ENCODE results near the gene CDC6.

CDC6 gene

DNA sequence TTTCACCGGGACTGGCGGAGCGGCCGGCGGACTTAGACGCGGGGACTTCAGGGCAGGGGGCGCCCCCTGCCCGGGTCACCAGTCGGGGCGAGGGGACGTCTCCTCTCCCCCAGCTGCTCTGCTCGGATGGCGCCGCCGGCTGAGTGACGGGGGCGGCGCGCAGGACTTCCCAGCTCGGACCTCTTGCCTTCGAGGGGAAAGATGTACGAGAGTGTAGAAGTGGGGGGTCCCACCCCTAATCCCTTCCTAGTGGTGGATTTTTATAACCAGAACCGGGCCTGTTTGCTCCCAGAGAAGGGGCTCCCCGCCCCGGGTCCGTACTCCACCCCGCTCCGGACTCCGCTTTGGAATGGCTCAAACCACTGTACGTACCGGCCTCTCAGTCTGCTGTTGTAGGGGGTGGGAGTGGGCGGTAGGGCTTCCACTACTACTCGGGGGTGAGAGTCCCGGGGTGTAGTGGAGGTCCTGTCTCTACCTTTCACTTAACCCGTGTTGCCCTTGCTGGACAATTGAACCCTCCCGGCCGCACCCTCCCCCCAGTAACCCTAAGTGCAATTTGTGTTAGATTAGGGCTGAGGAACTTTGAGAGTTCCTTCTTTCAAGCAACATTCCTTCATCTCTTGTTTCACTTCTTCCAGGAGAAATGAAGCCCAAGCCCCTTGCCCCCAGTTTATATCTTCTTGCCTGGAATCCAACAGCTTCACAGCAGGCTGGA lies 55.0 kb downstream of the CDC6 start:
- no peak for DNase-seq

- DNase-seq = no peak
Observed at GRCh38 chr17:40343219-40344119, 55.8 kb downstream of the CDC6 start.

GRCh38 chr17:40344421-40345160 lies 56.9 kb downstream of the CDC6 start:
- DNase-seq = peak; percentile 66

DNA sequence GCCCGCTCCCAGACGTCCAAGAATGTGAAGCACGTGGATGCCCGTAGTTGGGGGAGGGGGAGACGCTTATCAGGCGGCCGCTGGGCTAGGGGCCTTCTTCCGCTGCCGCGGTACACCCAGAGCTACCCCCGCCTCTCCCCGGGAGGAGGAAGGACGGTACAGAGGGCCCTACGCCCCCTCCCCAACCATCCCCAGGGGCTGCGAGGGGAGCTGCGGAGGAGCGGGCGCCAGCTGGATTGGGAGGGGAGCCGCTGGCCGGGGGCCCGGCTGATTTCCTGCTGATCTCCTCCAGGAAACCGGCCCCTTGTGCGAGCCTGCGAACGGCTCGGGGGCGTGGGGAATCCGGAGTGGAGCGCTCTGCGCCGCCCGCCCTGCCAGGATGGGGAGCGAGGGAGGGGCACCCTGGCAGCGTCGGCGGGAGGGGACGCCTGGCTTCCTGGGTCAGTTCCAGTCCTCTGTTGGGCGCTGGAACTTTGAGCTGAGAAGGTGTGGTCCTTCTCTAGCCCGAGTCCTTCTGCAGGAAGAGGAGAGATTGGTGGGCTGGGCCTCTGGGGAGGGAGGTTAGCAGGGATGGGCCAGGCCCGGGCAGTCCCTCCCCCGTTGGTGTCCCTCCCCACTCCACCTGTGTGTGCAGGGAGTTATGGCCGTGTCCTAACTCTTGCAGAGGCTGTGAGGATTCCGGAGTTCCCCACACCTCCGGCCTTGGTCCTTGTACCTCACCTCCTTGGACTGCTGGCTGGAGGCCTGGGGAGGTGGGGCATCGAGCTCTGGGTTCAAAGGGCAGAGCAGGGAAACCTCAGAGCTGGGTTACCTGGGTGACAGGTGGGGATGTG lies 57.7 kb downstream of the CDC6 start:
- DNase-seq = peak; percentile 54

DNA sequence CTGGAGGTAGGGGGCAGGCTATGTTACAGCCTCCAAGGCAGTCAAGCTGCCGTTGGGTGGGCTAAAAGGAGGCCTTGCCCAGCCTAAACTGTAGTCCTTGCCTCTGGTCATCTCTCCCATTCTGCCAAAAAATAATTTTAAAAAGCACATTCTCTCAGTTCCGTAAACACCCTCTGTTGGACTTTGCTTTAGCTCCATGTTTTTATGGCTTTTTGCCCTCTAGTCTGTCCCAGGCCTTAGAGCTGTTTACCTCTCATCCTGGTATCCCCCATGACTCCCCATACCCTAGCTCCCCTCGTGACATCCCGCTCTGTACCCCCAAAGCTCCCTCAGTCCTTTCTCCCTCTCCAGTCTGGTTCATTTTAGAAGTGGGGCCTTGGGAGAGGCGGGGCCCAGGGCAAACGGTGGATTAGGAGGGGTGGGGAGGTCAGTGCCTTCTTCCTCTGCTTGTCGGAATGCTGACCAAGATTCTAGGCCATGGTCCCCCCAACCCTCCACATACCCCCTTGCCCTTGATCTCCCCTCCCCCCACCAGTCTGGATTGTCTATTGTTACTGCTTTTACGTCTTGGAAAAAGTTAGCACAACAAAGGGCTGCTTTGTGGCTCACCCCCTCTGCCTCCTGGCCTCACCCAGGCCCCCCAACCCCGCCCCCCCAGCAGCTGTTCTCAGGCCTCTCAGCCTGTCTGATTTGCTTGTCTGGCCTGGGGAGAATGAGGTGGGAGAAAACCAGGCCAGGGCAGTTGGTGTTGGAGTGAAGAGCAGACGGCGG lies 58.5 kb downstream of the CDC6 start:
- DNase-seq = no peak

DNA sequence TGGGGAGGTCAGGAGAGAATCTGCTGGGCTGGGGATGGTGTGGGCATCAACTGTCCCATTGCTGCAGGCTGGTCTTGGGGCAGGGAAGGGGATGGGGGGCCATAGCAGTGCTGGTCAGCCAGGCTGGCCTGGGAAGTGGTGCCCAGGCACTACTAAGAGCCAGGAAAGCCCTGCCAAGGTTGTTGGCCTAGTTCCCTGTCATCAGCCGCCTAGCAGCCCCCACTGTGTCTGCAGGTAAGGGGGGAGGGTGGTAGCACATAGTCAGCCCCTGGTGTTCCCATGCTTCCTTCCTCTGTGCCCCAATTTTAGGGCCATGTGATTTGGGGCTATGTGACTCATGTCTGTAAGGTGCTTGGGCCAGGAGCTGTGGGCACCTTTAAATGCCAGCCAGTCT lies 59.1 kb downstream of the CDC6 start:
- no peak for DNase-seq

DNA sequence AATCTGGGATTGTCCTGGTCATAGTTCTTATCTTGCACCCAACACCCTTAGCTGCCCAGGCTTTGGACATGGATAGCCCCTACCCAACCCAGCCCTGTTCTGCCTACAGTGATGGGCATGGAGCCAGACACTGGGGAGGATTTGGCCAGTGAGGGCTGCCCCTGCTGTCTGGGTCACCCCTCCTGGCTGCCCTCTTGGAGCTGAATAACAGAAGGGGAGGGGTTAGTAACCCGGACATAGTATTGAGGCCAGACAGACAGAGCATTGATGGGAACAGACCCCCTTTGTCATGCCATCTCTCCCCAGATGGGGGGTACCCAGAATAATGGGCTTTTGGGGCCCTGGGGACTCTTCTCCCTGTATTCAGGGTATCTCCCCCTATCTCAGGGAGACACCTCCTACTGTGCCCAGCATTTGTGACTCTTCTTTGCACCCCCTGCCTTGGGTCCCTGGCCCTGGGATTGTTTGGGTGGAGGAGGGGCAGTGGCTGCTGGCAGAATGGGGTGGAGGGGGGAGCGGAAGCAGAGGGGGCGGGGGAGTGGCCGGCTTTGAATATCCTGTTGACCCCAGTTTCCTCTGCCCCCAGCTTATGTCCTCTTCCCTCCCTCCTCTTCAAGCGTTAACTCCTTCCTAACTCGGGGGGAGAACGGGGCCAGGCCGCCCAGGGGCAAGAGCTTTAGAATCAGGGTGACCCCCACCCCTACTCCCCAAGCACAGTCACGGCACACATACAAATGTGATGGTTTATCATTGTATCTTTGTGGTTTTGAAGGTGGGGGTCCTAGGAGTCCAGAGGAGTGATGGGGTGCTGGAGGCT lies 59.8 kb downstream of the CDC6 start:
- no peak for DNase-seq

GRCh38 chr17:40348136-40348504 lies 60.4 kb downstream of the CDC6 start:
- no peak for DNase-seq

GRCh38 chr17:40348562-40349476 lies 61.1 kb downstream of the CDC6 start:
- no peak for DNase-seq

DNA sequence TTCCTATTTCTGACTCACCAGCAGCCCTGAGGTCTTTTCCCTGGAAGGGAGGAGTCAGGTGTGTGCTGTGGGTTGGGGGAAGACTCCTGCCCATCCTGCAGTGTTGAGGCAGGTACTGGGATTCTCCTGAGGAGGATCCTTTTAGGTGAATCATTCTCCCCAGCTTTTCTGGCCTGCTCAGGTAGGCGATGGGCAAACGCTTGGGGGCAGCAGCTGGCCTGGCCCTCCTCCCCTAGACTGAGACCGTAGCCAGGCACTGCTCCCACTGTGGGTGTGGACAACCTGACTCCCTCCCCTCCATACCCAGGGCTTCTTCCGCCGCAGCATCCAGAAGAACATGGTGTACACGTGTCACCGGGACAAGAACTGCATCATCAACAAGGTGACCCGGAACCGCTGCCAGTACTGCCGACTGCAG lies 61.8 kb downstream of the CDC6 start:
- no peak for DNase-seq

GRCh38 chr17:40349895-40350688 lies 62.4 kb downstream of the CDC6 start:
- DNase-seq = no peak

DNA sequence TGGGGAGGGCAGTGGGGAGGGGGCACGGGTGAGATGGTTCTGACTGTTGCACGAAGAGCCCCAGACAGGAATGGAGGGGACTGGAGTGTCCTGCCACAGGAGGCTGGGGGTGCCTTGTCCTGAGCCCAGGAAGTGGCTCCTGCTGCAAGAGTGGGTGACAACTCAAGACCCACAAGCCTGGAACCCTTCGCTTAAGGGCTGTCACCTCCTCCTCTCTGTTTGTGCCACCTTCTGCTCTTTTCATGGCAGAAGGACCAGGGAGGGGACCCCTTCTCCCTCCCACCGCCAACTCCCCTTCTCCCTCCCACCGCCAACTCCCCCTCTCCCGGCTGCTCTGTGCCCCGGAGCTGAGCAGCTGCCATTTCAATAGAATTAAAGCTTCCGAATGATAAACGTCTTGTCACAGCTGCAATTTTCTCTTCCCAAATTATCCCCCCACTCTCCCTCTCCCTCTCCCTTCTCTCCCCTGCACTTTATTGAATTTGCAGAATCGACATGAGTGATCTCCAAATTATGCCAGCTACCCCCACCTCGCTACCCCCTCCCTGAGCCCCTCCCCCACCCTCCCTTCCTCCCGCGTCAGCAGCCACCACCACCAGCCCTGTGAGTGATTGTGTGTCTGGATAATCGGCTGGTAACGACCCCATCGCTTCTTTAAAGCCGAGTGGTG lies 63.1 kb downstream of the CDC6 start:
- no peak for DNase-seq

DNA sequence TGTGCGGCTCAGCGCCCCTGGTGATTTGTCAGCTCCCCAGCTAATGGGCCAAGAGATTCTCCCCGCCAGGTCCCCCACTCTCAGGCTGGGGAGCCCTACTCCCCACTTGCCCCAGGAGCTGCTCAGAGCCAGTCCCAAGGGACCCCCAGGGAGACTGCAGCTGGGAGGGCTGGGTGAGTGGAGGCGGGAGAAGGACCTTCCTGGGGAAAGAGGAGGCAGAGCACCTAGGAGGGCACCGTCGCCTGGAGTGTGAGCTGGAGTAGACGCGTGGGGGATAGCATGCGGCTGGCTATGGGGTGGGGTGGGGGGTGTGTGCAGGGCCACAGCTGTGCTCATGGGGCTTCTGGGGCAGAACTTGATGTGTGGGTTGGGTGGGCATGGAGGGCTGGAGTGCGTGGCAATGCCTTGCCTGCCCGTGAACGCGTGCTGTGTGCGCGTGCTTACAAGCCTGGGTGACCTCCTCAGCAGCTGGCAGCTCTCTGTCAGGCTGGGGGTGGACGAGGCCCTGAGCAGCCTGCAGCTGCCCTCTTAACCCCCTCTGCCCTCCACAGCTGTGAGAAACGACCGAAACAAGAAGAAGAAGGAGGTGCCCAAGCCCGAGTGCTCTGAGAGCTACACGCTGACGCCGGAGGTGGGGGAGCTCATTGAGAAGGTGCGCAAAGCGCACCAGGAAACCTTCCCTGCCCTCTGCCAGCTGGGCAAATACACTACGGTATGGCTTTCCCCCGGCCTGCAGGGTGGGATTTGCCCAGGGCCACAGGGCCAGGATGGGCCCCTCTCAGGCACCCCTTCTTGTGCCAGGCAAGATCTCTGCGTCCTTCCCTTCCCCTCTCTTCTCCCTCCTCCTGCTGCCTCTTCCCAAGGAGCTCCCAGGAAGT lies 63.9 kb downstream of the CDC6 start:
- no peak for DNase-seq

DNA sequence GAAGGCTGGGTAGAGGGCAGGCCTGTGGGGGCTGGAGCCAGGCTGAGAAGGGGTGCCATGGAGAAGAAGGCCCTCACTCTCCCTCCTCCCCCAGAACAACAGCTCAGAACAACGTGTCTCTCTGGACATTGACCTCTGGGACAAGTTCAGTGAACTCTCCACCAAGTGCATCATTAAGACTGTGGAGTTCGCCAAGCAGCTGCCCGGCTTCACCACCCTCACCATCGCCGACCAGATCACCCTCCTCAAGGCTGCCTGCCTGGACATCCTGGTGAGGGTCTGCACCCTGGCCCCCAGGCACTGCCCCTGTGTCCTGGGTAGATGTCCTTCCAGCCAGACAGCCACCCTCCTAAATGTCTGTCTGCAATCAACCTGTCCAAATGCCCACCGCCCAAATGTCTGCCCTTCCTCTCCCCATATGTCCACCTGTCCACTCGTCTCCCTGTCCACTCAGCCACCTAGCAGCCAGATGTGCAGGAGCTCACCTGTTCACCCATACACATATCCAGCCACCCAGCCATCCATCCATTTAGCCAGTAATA lies 64.6 kb downstream of the CDC6 start:
- DNase-seq = no peak

GRCh38 chr17:40352779-40353394 lies 65.2 kb downstream of the CDC6 start:
- no peak for DNase-seq
